ENCODE results near the gene EMSY.

GRCh38 chr11:76574879-76575278 is 130.1 kb downstream of the EMSY start:
- TF ChIP-seq CTCF (IDR thresholded peaks at IDR 0.05; ENCODE audit: insufficient read depth, low read length): no peak
- TF ChIP-seq POLR2AphosphoS5 (IDR thresholded peaks at IDR 0.05; ENCODE audit: low read depth): no peak

Measured in HL-60 (cell line).